Measurements from ENCODE around the gene CASK. TPM values are rescaled to one million over a fixed set of nuclear protein-coding genes. Genes with fewer than 3 reads are reported as not detected.

CASK gene
- total and polyA plus RNA-seq, 9 of the 15 experiments (the other 6 are each of a cell fraction or from before 2014, with no cell fraction given): 1.3 to 7.4 (median 5.2) TPM

DNA sequence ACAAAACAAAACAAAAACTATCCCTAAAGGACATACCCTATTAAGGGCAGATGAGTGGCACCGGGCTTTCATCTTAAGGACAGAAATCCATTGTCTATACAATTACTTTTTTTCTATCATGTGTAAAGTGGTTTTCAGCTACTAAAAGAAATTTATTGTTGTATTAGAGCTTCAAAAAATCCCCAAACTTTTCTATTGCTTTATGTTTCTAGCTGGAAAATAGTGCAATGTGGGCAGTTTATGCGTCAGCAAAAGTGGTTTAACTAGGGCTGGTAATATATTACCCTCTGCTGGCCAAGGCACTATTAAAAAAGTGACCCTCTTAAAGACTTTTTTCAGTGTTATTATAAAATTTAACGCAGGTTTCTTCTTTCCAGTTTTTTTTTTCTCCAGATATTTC is 214.9 kb downstream of the CASK start:
- BruUV-seq (replicated peaks): no TSS peak
- Histone ChIP-seq H3K27me3 (ENCODE audit: control insufficient read depth in 2 of 2, insufficient read depth in 2 of 2, low read length in 2 of 2) (no peaks in the 10 kb centered on the region), H3K9me1 (ENCODE audit: control insufficient read depth, insufficient read depth, low read length) (no peaks in the 10 kb centered on the region), H3K4me2 (ENCODE audit: insufficient read depth, low read length) (no peak overlapping the region), H3K79me2 (ENCODE audit: control insufficient read depth, insufficient read depth, low read length) (no peaks in the 10 kb centered on the region), H3K9ac (ENCODE audit: insufficient read depth in 1 of 2, low read depth in 2 of 2, low read length in 2 of 2) (no peak overlapping the region), H3K9me3 (replicated peaks; ENCODE audit: control insufficient read depth, insufficient read depth, low read depth, low read length) (no peaks in the 10 kb centered on the region), H3K4me1 (replicated peaks in 1 of 2; ENCODE audit: control insufficient read depth in 2 of 2, insufficient read depth in 2 of 2, low read length in 2 of 2) (no peaks in the 10 kb centered on the region), H3K4me3 (no peak overlapping the region), H4K20me1 (replicated peaks; ENCODE audit: control insufficient read depth, insufficient read depth, low read length) (no peaks in the 10 kb centered on the region), H2AFZ (ENCODE audit: low read depth, low read length) (no peak overlapping the region), H3K36me3 (ENCODE audit: control insufficient read depth, insufficient read depth, low read length) (no peaks in the 10 kb centered on the region), H3K27ac (ENCODE audit: extremely low read depth, low read depth, low read length) (no peak overlapping the region)
- in situ Hi-C loops (cut with MboI) (no loop called here), intact Hi-C loops (cut with micrococcal nuclease) (no loop called here)
- DNase-seq (ENCODE audit: extremely low read depth in 1 of 4, low spot score in 3 of 4) (no peak), ATAC-seq (no peak), FAIRE-seq (no peak)
- TF ChIP-seq, protein P1, sequence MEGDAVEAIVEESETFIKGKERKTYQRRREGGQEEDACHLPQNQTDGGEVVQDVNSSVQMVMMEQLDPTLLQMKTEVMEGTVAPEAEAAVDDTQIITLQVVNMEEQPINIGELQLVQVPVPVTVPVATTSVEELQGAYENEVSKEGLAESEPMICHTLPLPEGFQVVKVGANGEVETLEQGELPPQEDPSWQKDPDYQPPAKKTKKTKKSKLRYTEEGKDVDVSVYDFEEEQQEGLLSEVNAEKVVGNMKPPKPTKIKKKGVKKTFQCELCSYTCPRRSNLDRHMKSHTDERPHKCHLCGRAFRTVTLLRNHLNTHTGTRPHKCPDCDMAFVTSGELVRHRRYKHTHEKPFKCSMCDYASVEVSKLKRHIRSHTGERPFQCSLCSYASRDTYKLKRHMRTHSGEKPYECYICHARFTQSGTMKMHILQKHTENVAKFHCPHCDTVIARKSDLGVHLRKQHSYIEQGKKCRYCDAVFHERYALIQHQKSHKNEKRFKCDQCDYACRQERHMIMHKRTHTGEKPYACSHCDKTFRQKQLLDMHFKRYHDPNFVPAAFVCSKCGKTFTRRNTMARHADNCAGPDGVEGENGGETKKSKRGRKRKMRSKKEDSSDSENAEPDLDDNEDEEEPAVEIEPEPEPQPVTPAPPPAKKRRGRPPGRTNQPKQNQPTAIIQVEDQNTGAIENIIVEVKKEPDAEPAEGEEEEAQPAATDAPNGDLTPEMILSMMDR (IDR thresholded peaks at IDR 0.05 in 2 of 3, conservative IDR thresholded peaks at IDR 0.05 in 1 of 3; ENCODE audit: insufficient read depth in 2 of 3, low read depth in 1 of 3, low read length in 3 of 3): 0 out of 6 replicates have a peak, but pooled peaks of 1 of the 3 experiments have one; percentile 10
- no peak for TF ChIP-seq MIER1 (IDR thresholded peaks at IDR 0.05; ENCODE audit: low read depth)
- TF ChIP-seq U2AF1 (optimal IDR thresholded peaks at IDR 0.05; ENCODE audit: low read depth, low read length): no peak
- ChIA-PET CTCF (ENCODE audit: low intra/inter-chr PET ratio) (interaction anchor here (0.7 kb wide), 1 partner anchor 1850 kb away, joined by 3 read pairs; no protein-coding TSS in a partner anchor), POLR2A (no interaction called here)
- 49% methylated on average over 3 of the region's 3 CpGs for WGBS (ENCODE audit: insufficient coverage, low coverage, missing lambda C conversion rate)

- H3K79me2 ChIP-seq (ENCODE audit: control insufficient read depth, insufficient read depth, low read length): no peaks in the 10 kb centered on the region
- H4K20me1 ChIP-seq (replicated peaks; ENCODE audit: control insufficient read depth, insufficient read depth, low read length): no peaks in the 10 kb centered on the region
- WGBS (ENCODE audit: insufficient coverage, low coverage, missing lambda C conversion rate): 14% methylated on average over 1 of the region's 1 CpG
- FAIRE-seq (no peak), ATAC-seq (no peak), DNase-seq (ENCODE audit: extremely low read depth in 1 of 4, low spot score in 3 of 4) (no peak)
- H3K27me3 ChIP-seq (ENCODE audit: control insufficient read depth in 2 of 2, insufficient read depth in 2 of 2, low read length in 2 of 2): no peaks in the 10 kb centered on the region
- no peak overlapping the region for H3K27ac ChIP-seq (ENCODE audit: extremely low read depth, low read depth, low read length)
- no peak overlapping the region for H3K4me2 ChIP-seq (ENCODE audit: insufficient read depth, low read length)
- CTCF ChIA-PET (ENCODE audit: low intra/inter-chr PET ratio): no interaction called here
- no peak overlapping the region for H3K9ac ChIP-seq (ENCODE audit: insufficient read depth in 1 of 2, low read depth in 2 of 2, low read length in 2 of 2)
- no peaks in the 10 kb centered on the region for H3K36me3 ChIP-seq (ENCODE audit: control insufficient read depth, insufficient read depth, low read length)
- no peaks in the 10 kb centered on the region for H3K4me1 ChIP-seq (replicated peaks in 1 of 2; ENCODE audit: control insufficient read depth in 2 of 2, insufficient read depth in 2 of 2, low read length in 2 of 2)
- no peaks in the 10 kb centered on the region for H3K9me3 ChIP-seq (replicated peaks; ENCODE audit: control insufficient read depth, insufficient read depth, low read depth, low read length)
- intact Hi-C loops (cut with micrococcal nuclease): no loop called here
- H3K9me1 ChIP-seq (ENCODE audit: control insufficient read depth, insufficient read depth, low read length): no peaks in the 10 kb centered on the region
- POLR2A ChIA-PET: interaction anchor here (0.8 to 1.0 kb wide), 2 partner anchors 11 to 16 kb away, joined by 3 to 4 read pairs; no protein-coding TSS in a partner anchor
- no TSS peak for BruUV-seq (replicated peaks)
- in situ Hi-C loops (cut with MboI): no loop called here
- no peak overlapping the region for H3K4me3 ChIP-seq
- H2AFZ ChIP-seq (ENCODE audit: low read depth, low read length): no peak overlapping the region
- no peak for TF ChIP-seq IRF2 (CRISPR knock-in tag; IDR thresholded peaks at IDR 0.05)
- TF ChIP-seq HNRNPLL (IDR thresholded peaks at IDR 0.05; ENCODE audit: low read depth, low read length, poor library complexity, severe bottlenecking): no peak
- no peak for TF ChIP-seq KLF13 (tag; IDR thresholded peaks at IDR 0.05; ENCODE audit: borderline replicate concordance, low read depth)
- TF ChIP-seq MXI1 (IDR thresholded peaks at IDR 0.05; ENCODE audit: low read depth, low read length): no peak
- no peak for TF ChIP-seq KLF10 (CRISPR knock-in tag; IDR thresholded peaks at IDR 0.05)
- TF ChIP-seq CHD2 (IDR thresholded peaks at IDR 0.05; ENCODE audit: low read depth, low read length): no peak
- no peak for TF ChIP-seq LEF1 (IDR thresholded peaks at IDR 0.05)
- TF ChIP-seq DMBX1 (CRISPR knock-in tag; IDR thresholded peaks at IDR 0.05; ENCODE audit: borderline replicate concordance): no peak
- TF ChIP-seq PREB (CRISPR knock-in tag; IDR thresholded peaks at IDR 0.05): no peak
Measured at GRCh38 chrX:41707218-41707617, 216.1 kb downstream of the CASK start.
